GOT3 (cell line): ENCODE results near the gene CAP2.
A peak's percentile ranks its signal among the peaks of the same experiment; 100 is the strongest.
"Not testable (repeated sequence)": the region's sequence is repeated elsewhere in the genome, so short reads cannot be mapped to it uniquely, and the experiment has no call there.

Experiments
- DNase-seq: peaks from one replicate; lab custom pipeline; 2025; ENCODE audit warnings: mixed read lengths; lab: John Stamatoyannopoulos, UW

The CAP2 gene

DNA sequence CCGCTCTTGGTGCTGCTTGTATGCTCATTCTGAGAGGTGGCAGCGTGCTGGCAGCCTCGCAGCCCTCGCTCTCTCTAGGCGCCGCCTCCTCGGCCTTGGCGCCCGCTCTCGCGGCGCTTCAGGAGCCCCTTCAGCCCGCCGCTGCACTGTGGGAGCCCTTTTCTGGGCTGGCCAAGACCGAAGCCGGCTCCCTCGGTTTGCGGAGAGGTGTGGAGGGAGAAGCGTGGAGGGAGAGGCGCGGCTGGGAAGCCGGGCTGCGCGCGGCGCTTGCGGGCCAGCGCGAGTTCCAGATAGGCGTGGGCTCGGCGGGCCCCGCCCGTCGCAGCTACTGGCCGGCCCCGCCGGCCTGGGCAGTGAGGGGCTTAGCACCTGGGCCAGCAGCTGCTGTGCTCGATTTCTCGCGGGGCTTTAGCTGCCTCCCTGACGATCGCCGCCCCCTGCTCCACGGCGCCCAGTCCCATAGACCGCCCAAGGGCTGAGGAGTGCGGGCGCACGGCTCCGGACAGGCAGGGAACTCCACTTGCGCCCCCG lies 187.2 kb downstream of the CAP2 start:
- DNase-seq: no peak

DNA sequence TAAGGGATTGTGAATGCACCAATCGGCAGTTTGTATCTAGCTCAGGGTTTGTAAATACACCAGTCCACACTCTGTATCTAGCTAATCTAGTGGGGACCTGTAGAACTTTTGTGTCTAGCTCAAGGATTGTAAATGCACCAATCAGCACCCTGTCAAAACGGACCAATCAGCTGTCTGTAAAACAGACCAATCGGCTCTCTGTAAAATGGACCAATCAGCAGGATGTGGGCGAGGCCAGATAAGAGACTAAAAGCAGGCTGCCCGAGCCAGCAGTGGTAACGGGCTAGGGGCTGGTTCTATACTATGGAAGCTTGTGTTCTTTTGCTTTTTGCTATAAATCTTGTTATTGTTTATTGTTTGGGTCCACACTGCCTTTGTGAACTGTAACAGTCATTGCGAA lies 187.9 kb downstream of the CAP2 start:
- DNase-seq: not testable (repeated sequence)

DNA sequence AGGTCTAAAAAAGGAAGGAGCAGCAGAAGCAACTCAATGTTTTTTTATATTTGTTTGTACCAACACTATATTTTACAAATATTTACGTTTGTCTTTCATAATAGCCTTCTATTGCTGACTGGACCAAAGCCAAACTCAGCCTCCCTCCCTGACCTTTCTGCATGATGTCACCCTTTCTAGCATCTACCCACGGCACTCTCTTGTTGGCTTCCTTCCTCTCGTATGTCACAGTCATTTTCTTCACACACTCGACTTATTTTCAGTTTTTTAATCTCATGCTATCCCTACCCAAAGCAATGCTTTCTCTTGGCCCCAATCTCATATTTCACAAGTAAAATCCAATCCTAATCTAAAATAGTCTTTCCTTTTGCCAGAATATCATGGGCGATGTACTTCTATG lies 190.4 kb downstream of the CAP2 start:
- no peak for DNase-seq

DNA sequence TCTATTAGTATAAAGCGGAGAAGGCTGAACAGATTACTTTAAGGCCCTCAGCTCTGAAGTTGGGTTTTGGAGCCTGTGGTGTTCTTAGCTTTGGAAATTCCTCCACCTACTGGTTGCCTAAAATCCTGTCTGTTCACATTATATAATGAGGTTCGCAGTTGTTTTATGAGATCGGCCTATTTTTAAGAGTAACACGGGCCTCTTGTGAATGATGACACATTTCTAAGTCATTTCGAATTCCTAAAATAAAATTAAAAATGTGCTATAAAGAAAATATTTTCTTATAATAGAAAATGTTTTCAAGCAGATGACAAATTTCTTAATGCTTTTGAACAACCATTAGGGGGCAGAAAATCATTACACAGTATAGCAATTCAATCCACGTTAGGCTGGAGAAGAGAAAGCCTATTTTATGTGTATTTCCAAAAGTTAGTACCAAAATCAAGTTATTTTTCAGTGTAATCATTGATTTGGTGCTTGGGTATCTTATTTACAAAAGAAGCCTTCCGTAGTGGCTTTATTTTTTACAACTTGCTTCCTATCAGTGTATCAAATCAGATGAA lies 190.9 kb downstream of the CAP2 start:
- no peak for DNase-seq

DNA sequence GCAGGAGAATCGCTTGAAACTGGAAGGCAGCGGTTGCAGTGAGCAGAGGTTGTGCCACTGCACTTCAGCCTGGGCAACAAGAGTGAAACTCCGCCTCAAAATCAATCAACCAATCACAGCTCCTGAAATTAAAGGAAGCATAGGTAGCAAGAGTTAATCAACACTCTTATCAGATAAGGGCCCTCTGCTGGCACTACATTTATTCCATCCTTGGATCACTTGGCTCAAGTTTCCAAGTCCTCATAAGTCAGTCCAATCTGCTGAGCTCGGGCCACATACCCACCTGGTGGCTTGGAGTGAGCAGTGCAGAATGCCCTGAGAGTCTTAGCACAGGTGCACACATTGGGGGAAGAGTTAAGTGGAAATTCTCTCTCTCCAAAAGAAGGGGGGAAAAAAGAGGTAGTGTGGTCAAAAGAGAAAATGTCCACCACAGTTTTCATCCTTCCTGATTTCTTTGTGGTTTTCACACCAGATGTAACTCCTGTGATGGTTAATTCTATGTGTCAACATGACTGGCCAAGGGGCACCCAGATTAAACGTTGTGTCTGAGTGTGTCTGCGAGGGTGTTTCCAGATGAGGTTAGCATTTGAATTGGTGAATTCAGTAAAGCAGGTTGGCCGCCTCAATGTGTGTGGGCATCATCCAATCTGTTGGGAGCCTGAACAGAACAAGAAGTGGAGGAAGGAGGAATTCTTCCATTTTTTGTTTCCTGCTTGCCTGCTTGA lies 192.5 kb downstream of the CAP2 start:
- DNase-seq: no peak

DNA sequence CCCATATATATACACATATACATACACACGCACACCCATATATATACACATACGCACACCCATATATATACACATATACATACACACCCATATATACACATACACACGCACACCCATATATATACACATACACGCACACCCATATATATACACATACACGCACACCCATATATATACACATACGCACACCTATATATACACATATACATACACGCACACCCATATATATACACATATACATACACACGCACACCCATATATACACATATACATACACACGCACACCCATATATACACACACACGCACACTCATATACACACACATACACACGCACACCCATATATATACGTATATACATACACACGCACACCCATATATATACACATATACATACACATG lies 193.2 kb downstream of the CAP2 start:
- not testable (repeated sequence) for DNase-seq

DNA sequence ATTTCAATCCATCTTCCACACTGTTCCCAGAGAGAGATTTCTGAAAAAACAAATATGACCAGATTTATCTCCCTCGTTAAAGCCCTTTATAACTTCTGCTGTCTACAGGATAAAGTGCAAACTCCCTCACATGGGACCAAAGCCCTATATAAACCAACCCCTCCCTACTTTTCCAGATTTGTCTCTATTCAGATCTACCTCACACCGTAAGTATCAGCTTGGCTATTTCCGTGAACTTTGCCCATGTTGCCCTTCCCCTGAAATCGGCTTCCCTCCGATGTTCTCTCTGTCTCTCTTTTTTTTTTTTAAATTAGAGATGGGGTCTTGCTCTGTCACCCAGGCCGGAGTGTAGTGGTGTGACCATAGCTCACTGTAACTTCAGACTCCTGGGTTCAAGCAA lies 194.6 kb downstream of the CAP2 start:
- no peak for DNase-seq

DNA sequence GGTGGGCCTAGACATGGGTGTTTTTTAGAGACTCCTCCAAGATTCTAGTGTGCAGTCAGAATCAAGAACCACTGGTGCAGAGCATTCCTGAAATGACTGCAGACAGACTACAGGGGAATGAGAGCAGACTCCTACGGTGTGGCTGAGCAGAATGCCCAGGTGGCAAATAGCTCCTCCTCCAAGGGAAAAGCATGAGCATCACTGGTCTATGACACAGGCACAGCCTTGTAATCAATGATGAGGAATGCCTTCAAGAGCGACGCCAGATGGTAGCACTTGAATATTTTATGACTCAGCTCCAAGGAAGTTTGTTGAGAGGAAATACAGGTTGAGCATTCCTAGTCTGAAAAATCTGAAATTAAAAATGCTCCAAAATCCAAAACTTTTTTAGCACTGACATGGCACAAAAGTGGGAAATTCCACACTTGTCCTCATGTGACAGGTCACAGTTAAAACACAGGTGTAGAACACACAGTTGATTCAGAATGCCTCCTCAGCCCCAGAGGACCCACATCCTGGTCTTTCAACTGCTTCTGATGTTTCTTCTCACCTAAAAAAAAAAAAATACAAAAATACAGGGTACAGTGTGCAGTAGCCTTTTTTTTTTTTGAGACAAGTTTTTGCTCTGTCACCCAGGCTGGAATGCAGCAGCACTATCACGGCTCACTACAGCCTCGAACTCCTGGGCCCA lies 196.2 kb downstream of the CAP2 start:
- DNase-seq: no peak

DNA sequence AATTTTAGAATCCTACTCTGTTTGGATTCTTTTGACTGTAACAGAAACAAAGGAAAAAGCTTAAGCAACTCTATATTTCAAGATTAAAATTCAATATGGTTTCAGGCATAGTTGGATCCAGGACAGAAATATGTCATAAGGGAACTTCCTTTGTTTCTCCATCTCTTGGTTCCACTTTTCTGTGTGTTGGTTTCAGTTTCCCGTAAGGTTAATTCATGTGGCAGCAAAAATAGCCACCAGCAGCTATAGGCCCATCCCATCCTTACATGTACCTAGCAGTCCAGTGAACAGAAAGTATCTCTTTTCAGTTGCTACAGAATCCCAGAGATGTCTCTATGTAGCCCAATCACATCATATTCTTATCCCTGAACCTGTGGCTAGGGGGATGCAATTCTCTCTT lies 197.9 kb downstream of the CAP2 start:
- DNase-seq: no peak

DNA sequence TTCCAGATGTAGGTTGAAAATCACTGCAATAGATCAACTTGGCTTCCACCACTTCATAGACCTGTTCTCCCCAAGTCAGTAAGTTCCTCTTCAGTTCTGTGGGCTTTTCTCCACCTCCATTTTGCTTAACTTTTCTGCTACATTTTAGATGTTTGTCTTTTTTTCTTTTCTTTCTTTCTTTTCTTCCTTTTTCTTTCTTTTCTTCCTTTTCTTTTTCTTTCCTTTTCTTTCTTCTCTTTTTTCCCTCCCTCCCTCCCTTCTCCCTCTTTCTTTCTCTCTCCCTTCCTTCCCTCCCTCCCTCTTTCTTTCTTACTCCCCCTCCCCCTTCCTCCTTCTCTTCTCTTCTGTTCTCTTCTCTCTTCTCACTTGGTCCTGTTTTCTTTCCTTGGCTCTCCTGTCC lies 199.9 kb downstream of the CAP2 start:
- DNase-seq: no peak

DNA sequence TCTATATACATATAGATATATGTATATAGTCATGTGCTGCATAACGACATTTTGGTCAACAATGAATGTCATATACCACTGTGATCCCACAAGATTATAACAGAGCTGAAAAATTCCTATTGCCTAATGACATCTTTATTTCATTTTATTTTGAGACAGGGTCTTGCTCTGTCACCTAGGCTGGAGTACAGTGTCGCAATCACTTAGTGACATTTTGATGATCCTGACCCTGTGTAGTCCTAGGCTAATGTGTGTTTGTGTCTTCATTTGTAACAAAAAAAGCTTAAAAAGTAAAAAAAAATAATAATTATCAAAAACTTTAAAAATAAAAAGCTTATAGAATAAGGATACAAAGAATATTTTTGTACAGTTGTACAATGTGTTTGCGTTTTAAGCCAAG lies 202.7 kb downstream of the CAP2 start:
- no peak for DNase-seq

DNA sequence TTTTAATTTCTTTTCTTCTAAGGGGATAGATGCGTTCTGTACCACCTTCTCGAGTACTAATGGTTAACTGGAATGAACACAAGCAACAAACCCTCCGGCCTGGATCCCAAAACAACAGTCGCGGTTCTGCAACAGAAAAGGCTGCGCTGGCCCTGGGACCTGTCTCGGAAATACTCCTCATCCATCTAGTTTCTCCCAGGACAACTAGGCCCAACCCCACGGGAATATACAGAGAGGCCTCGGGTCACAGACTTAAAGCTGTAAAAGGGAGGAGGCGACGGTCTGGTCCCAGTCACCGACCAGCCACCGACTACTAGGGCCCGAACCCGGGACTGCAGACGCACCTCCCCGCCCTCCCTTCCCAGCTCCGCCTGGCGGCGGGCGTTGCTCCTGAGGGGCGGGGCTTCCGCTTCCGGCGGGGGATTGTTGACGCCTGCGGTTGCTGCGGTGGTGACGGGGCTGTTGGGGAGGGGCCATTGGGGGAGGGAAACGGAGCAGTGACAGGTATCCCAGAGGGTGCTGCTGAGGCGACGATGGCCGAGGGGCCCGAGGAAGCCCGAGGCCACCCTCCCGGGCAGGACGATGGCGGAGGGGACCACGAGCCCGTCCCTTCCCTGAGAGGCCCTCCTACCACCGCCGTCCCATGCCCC lies 206.6 kb downstream of the CAP2 start, which contains the start of gene FAM8A1:
Gene FAM8A1, plus strand, starts transcription at position 426 of the 650 bp plus-strand sequence. Its CDS starts 108 bp downstream, at position 534.
- peak; percentile 52 for DNase-seq

DNA sequence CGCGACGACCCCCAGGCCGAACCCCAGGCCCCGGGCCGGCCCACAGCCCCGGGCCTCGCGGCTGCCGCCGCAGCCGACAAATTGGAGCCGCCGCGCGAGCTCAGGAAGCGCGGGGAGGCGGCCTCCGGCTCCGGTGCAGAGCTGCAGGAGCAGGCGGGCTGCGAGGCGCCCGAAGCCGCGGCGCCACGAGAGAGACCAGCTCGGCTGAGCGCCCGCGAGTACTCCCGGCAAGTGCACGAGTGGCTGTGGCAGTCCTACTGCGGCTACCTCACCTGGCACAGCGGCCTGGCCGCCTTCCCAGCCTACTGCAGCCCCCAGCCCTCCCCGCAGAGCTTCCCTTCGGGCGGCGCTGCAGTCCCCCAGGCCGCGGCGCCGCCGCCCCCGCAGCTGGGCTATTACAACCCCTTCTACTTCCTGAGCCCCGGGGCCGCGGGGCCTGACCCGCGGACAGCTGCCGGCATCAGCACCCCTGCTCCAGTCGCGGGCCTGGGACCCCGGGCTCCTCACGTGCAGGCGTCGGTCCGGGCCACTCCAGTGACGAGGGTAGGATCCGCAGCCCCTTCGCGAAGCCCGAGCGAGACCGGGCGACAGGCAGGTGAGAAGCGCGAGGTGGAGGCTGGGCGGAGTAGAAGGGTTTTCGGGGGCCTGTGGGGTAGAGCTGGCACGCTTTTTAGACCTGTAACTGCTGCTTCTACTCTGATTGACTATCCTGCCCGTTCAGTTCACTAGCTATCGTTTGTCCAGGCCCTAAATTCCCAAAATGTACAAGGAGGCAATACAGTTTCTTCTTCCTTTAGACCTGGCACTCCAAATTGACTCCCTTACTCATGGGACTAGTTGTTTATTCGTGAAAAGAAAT lies 207.4 kb downstream of the CAP2 start:
- DNase-seq: no peak

DNA sequence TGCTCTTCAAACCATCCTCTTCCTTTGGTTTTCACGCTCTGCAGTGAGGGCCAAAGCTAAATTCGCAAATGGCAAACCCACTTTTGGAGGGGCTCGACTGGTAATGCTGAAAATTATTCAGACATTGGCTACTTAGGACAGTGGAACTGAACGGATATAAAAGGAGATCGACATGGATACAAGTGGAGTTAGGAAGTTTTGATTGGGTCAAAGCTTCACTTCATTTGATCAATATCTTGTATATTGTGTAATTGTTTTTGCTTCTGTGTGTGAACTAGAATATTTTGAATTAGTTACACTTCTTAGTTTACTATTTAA lies 207.9 kb downstream of the CAP2 start:
- no peak for DNase-seq

DNA sequence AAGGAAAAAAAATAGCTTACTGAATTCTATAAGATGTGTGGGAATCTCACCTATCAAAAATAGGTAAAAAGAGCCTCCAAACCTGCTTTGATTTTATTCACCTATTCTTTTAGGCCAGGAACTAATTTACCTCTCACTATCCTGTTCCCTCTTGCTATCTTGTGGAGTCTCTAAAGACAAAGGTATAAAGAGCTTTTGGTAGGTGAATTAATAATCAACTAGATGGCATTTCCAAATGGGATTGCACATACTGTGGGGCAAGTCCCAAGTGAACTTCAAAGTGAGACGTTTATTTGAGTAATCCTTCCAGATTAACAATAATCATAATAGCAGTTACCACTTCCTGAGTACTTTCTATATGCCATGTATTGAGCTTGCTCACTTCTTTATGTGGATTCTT lies 209.5 kb downstream of the CAP2 start:
- DNase-seq: no peak

DNA sequence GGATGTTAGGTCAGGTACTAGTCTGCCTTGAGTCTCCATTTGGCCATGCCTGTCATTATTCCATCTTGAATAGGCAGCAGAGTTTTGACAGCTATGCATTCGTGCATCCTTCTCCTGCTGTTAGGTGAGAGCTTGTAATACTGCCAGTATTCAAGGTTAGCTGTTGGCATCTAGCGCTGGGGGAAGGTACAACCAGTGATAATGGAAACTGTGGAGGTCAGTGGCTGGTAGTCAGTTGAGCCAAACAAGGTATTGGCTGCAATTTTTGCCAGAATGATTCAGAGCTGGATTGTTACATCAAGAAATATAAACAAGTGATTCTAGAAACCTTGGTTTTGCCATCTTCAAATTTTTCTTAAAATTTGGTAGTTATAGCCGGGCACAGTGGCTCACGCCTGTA lies 213.2 kb downstream of the CAP2 start:
- DNase-seq: no peak
